Gastrocnemius medialis (tissue), 4 donors: ENCODE measurements around the gene HTRA3.

ENCODE experiments used
- POLR2A ChIP-seq, 2 donors: fragments of 450-650 bp; IDR thresholded peaks; one replicate each; pipeline ENCODE4 v1.6.1; 2017; ENCODE audit warnings: antibody characterized with exemption in 2 of 2, mild to moderate bottlenecking in 2 of 2, moderate library complexity in 2 of 2
- TF ChIP-seq, protein P1 (sequence below), 5 experiments: fragments of 450-650 bp in 3 of 5; fragments of 200-600 bp in 2 of 5; sonication (generic) in 2 of 5; IDR thresholded peaks in 4 of 5; conservative IDR thresholded peaks in 1 of 5; 1 replicate in 4 of 5; 2 replicates in 1 of 5; pipeline ENCODE4 v1.5.1; 2016 to 2019; ENCODE audit warnings: antibody characterized with exemption in 5 of 5, mild to moderate bottlenecking in 3 of 5, moderate library complexity in 3 of 5

DNA sequence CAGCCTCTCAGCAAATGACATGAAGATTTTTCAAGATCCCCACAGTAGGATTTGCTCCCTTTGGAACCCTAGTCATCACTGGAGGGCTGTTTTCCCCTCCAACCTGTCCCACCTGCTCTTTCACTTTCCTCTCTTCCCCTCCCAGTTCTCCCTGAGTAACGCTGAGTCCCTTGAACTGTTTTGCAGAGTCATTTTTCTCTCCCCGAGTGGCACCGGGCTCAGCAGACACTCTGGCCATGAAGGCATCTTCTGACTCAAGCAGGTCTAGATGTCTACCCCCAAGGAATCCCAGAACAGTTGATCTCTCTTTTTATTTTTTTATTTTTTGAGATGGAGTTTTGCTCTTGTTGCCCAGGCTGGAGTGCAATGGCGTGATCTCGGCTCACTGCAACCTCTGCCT lies 52.2 kb downstream of the HTRA3 start:
- TF ChIP-seq, protein P1, sequence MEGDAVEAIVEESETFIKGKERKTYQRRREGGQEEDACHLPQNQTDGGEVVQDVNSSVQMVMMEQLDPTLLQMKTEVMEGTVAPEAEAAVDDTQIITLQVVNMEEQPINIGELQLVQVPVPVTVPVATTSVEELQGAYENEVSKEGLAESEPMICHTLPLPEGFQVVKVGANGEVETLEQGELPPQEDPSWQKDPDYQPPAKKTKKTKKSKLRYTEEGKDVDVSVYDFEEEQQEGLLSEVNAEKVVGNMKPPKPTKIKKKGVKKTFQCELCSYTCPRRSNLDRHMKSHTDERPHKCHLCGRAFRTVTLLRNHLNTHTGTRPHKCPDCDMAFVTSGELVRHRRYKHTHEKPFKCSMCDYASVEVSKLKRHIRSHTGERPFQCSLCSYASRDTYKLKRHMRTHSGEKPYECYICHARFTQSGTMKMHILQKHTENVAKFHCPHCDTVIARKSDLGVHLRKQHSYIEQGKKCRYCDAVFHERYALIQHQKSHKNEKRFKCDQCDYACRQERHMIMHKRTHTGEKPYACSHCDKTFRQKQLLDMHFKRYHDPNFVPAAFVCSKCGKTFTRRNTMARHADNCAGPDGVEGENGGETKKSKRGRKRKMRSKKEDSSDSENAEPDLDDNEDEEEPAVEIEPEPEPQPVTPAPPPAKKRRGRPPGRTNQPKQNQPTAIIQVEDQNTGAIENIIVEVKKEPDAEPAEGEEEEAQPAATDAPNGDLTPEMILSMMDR (IDR thresholded peaks at IDR 0.05 in 4 of 5, conservative IDR thresholded peaks at IDR 0.05 in 1 of 5): no peak
- TF ChIP-seq POLR2A (IDR thresholded peaks at IDR 0.05): no peak
